Measurements from ENCODE around the gene NMNAT3.

NMNAT3 gene

GRCh38 chr3:139537795-139538621, 139.8 kb downstream of the NMNAT3 start:
- DNase-seq: no peak

DNA sequence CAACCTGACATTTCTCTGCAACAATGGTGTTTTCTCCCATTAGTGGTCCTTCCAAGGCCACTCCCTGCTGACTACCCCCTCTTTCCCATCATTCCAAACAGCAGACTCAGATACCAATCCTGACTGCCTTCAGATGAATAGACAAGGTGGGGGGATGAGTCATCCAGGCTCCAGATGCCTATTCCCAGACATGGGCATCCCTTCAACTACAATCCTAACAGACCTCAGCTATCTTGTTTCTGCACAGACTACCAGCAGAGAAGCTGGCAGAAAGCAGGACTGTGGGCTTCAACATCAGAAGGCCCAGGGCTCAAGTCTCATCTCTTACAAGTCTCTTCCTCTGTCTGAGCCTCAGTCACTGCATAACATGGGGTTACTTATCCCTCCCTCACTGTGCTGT, 140.4 kb downstream of the NMNAT3 start:
- DNase-seq: no peak

DNA sequence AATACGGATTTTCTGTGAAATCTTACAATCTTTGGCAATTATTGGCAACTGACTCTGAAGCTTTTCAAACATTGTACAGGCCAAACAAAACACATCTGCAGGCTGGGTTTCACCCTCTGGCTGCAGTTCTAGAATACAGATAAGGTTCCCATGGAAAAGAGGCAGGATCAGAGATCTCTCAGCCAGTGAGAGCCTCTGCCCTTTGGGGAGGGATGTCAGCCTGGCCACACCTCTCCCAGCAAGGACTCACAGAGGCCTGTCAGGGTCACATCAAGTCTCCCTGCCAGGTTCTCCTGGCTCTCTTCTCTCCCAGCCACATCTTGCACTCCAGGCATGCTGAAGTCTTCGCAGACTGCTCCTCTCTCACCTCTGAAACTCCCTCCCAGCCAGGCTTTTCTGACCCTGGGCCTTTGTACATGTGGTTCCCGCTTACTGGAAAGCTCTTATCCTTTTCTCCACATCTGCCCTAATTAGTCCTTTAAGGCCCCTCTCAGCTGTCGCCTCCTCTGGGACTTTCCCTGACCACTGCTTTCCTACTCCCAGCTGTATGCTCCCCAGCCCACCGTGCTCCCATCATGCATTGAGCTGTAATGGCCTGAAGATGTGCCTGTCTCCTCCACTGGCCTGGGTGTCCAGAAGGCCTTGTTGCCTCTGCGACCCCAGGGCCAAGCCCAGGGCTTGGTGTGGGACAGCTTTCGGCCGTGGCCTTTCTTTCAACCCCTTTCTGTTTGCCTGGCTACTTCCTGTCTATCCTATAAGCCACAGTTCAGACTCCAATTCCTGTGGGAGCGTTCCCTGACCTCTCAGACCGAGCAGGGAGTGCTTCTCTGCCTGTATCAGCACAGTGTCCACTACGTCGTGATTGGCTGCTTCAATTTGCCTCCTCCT, 142.5 kb downstream of the NMNAT3 start:
- DNase-seq: no peak

DNA sequence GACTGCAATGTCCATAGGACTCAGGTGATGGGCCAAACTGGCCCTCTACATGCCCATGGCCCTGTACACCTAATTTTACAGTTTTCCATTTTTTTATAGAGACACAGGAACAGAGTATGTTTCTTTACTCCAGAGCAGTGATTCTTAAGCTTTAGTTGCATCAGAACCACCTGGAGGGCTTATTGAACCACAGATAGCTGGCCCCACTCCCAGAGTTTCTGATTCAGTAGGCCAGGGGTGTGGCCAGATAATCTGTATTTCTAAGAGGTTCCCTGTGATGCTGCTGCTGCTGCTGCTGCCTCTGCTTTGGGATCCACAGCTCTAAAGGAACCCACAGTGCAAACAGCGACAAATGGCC, 143.3 kb downstream of the NMNAT3 start:
- peak; percentile 4 for DNase-seq

GRCh38 chr3:139533781-139534454, 143.9 kb downstream of the NMNAT3 start:
- DNase-seq: no peak

- no peak for DNase-seq
Measured at GRCh38 chr3:139532976-139533375, 144.8 kb downstream of the NMNAT3 start.

DNA sequence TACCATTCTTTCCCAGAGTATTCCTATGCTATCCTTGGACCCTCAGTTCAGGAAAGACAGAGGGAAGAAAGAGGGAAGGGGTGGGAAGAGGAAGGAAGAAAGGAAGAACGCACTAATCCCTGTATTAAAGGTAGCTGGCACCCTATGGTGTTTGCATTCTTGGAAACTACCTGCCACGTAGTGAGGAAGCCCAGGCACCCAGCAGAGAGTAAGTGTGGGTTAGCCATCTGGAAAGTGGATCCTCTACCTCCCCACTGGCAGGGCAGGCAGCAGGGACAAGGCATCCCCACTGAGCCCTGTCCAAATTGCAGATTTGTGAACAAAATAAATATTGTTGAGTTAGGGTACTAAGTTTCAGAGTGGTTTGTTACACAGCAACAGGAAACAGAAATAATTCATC, 147.1 kb downstream of the NMNAT3 start:
- no peak for DNase-seq

GRCh38 chr3:139529662-139530061, 148.1 kb downstream of the NMNAT3 start:
- DNase-seq: peak; percentile 47

DNA sequence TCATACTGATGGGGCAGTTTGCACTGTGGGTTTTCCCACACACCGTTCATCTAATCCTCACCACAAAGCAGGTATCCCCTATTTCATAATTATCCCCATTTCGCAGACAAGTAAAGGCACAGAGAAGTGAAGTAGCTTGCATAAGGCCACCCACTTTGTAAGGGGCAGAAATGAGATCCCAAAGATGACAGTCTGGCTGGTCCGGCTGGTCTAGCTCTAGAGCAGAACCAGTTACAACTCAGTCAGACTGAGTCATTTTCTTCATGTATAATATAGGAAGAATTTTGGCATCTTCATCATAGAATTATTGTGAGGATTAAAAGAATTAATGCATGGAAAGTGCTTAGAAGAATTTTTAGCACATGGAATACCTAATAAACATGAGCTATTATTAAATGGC, 148.8 kb downstream of the NMNAT3 start:
- no peak for DNase-seq

GRCh38 chr3:139528281-139528680, 149.5 kb downstream of the NMNAT3 start:
- DNase-seq: no peak

- DNase-seq: no peak
Measured at GRCh38 chr3:139527265-139527664, 150.5 kb downstream of the NMNAT3 start.

DNA sequence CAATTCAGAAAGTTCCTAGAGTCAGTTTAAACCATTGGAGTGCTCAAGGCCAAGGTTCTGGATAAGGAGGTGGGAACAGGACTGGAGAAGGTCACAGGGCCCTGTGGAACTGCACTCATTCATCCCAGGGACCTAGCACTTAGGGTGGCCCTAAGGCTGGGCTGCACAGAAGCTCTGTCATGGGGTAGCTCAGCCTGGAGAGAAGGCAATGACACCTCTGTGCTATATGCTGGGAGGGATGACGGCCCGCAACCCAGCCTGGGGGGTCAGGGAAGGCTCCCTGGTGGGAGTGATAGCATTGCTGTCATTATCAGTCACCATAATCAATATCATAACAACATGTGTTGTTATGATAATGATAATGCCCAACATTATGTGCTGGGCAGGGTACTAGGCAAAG, 151.6 kb downstream of the NMNAT3 start:
- no peak for DNase-seq

DNA sequence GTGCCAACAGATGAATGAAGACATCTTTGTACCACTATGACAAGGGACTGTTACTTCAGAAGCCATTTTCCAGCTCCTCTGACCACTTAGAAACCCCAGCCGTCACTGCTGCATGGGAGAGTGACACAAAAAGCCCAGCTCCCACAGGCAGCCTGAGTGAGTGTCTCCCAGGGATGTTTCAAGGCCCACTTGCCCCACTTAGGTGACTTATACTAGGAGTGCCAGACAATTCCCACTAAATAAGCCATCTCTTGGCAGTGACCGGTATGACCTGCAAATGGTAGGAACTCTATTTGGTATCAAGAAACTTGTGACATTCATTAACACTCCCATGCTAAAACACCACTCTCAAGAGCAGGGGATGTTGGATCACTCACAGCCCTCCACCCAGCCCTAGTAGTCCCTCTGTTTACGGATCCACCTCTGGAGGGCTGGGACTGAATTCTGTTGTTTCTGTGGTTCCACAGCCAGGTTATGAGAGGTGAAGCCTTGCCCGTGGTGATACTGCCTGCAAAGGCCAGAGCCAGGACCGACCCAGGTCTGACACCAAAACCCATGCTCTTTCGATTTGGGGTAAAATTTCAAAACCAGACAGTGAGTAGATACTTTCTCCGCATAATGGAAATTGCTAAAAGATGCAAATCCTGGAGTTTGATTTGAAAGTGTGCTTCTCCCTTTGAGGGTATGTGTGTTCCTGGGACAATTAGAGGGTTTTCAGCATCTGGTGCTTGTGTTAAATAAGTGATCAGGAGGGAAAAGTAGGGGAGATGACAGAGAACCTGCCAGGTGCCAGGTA, 152.7 kb downstream of the NMNAT3 start:
- no peak for DNase-seq

DNA sequence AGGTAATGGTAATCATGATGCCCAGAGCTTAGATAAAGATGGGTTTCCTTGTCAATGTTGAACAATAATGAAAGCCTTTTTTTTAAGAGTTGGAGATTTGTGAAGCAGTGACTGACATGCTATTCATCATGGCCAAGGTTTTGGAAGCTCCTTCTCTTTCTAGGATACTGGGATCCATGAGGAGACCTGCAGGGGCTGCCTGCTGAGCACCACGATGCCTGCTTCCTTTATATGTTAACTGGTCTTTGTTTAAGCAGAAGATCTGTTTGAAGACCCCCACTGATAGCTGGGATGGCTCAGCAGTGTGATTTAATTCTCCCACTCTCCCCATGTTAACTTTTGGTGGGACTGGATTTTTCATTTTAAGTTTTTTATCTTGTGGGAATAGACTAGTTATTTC, 154.1 kb downstream of the NMNAT3 start:
- DNase-seq: no peak

GRCh38 chr3:139523166-139523565, 154.6 kb downstream of the NMNAT3 start:
- DNase-seq: no peak

DNA sequence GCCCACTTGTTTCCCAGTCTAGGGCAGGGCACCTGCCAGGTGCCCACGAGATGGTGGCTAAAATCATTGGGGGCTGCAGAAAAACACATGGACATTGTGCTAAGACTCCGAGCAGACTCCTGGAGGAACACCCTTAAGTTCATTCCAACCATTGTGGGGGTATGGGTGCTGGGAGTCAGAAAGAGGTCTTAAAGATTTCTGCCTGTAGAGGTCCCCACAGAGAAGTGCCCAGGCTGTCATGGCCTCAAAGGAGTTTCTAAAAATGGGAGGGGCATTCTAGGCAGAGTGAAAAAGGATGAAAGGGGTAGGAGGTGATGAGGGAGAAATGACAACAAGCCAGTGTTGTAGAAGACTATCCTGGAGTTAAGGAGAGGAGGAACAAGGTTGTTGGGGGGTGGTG, 155.4 kb downstream of the NMNAT3 start:
- no peak for DNase-seq

DNA sequence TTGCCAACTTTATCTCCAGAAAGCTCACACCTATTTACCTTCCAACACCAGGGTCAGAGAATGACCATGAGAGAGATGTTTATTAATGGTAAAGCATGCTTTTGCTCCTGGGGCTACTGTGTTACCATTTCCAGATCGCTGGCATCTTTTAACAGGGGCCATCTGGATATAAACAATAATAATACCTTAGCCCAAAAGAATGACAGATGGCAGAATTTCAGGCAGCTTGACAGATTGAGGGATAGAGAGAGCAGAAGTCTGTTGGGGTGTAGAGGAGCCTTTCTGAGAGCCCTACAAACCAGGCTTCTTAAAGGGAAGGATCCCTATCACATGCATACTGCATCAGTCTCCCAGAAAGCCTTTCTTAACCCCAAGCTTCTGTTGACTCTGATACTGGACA, 156.0 kb downstream of the NMNAT3 start:
- no peak for DNase-seq

DNA sequence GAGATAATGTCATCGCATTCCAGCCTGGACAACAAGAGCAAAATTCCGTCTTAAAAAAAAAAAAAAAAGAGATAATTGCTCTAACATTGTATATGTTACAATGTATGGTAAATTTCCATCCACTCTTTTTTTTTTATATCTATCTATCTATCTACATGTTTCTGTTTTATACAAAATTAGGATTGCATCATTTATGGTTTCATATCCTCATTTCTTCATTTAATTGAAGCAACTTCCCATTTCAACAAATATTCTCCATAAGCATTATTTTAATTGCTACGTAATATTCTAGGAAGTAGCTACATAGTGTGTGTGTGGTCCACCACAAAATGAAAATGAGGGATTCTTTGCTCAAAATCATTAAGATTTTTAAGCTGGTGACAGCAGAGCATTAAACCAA, 156.6 kb downstream of the NMNAT3 start:
- DNase-seq: no peak

GRCh38 chr3:139519998-139520737, 157.6 kb downstream of the NMNAT3 start:
- DNase-seq: no peak

- no peak for DNase-seq
Measured at GRCh38 chr3:139518926-139519842, 158.6 kb downstream of the NMNAT3 start.

DNA sequence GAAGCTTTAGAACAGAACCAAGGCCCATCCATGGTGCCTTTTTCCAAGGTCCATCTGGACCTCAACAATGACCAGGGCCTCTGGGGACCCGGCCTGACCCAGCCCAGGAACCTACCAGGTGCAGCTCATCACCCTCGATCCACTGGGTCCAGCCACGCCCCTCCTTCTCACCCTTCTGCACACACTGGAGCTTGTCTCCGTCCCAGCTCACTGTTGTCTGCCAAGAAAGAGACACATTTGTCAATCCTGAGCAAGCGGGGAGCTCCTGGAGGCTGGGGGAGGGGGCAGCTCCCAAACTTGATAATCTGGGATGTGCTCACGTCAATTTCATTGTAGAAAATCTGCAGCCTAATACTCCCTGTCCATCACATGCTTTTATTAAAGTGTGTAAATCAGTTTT, 159.5 kb downstream of the NMNAT3 start:
- no peak for DNase-seq

Measured in NCI-H187 treated with DMSO at 0.1 percent for 48 hours (cell line).